K562 (cell line): ENCODE data around the gene GALNT7. TPM values are rescaled to one million over a fixed set of nuclear protein-coding genes. Genes with fewer than 3 reads are reported as not detected.

Experiments used
- ATAC-seq: fragments of 200-7000 bp; cut with Tn5 transposase; 3 replicates; pipeline ENCODE4 v1.9.1; 2020; ENCODE audit warnings: moderate library complexity
- BruUV-seq: library from RNA; stranded (reverse); fragments of 400-500 nt; replicated peaks from 2 replicates; lab custom pipeline; 2021; lab: Mats Ljungman, UMichigan
- CTCF ChIA-PET: fragments of 300-600 bp; formaldehyde crosslinking; extraction: SDS; loops from one replicate; lab custom pipeline; 2021; ENCODE audit warnings: low intra/inter-chr PET ratio; lab: Yijun Ruan, JAX
- POLR2A ChIA-PET: fragments of 300-600, 350-650 bp; sonication (Branson Sonifier 250); formaldehyde crosslinking; extraction: SDS; loops from one replicate; lab custom pipeline; 2021; ENCODE audit warnings: antibody characterized with exemption, inconsistent platforms; lab: Yijun Ruan, JAX
- DNase-seq, 4 experiments: peaks; one replicate each; pipeline versions ENCODE4 v3.0.0 to v3.0.0-alpha.2; 2011 to 2018; ENCODE audit warnings: low spot score in 3 of 4, mixed read lengths in 3 of 4; ENCODE audit errors: extremely low read depth in 1 of 4
- FAIRE-seq: peaks from 2 replicates; lab custom pipeline; 2011; peaks lifted over from hg19 to GRCh38; lab: Jason Lieb, UNC
- H2AFZ ChIP-seq: 2 replicates; pipeline ENCODE4 v1.6.0; 2011; ENCODE audit warnings: low read depth, low read length, control low read depth, inconsistent platforms
- H3K27ac ChIP-seq: fragments of 200-600 bp; 3 replicates; pipeline ENCODE4 v1.8.0; 2011; ENCODE audit warnings: low read depth, mild to moderate bottlenecking, control low read depth, inconsistent platforms, low read length, moderate library complexity, mixed read lengths; ENCODE audit errors: extremely low read depth
- H3K27me3 ChIP-seq, 2 experiments: fragments of 300-600 bp in 1 of 2; 2 replicates in 1 of 2; 3 replicates in 1 of 2; pipeline versions ENCODE4 v1.6.0 to v1.8.0; 2011; ENCODE audit warnings: inconsistent platforms in 2 of 2, low read length in 2 of 2, mild to moderate bottlenecking in 1 of 2, mixed read lengths in 1 of 2, moderate library complexity in 1 of 2; ENCODE audit not compliant: control insufficient read depth in 2 of 2, insufficient read depth in 2 of 2
- H3K36me3 ChIP-seq: fragments of 300-600 bp; 3 replicates; pipeline ENCODE4 v1.8.0; 2011; ENCODE audit warnings: mild to moderate bottlenecking, low read length, inconsistent platforms; ENCODE audit not compliant: control insufficient read depth, insufficient read depth
- H3K4me1 ChIP-seq, 2 experiments: fragments of 200-600 bp in 1 of 2; replicated peaks in 1 of 2; 2 replicates in 1 of 2; 3 replicates in 1 of 2; pipeline versions ENCODE4 v1.5.1 to v1.8.0; 2011; ENCODE audit warnings: inconsistent platforms in 2 of 2, low read length in 2 of 2, mild to moderate bottlenecking in 1 of 2, mixed read lengths in 1 of 2, moderate library complexity in 1 of 2; ENCODE audit not compliant: control insufficient read depth in 2 of 2, insufficient read depth in 2 of 2
- H3K4me2 ChIP-seq: 2 replicates; pipeline ENCODE4 v1.6.1; 2011; ENCODE audit warnings: low read length, control low read depth, inconsistent platforms, mixed read lengths; ENCODE audit not compliant: insufficient read depth
- H3K4me3 ChIP-seq: fragments of 200-600 bp; sonication (generic), shearing (Covaris generic); 2 replicates; pipeline ENCODE4 v1.5.1; 2016; ENCODE audit warnings: control low read depth, inconsistent platforms
- H3K79me2 ChIP-seq: fragments of 200-600 bp; 3 replicates; pipeline ENCODE4 v1.8.0; 2011; ENCODE audit warnings: low read length, inconsistent platforms; ENCODE audit not compliant: control insufficient read depth, insufficient read depth
- H3K9ac ChIP-seq, 2 experiments: 2 replicates each; pipeline versions ENCODE4 v1.6.0 to v1.6.1; 2011; ENCODE audit warnings: low read depth in 2 of 2, low read length in 2 of 2, control low read depth in 1 of 2, inconsistent platforms in 1 of 2, mild to moderate bottlenecking in 1 of 2, mixed read lengths in 1 of 2; ENCODE audit not compliant: insufficient read depth in 1 of 2
- H3K9me1 ChIP-seq: one replicate; pipeline ENCODE4 v1.6.0; 2011; ENCODE audit warnings: inconsistent platforms, mild to moderate bottlenecking, low read length, moderate library complexity; ENCODE audit not compliant: control insufficient read depth, insufficient read depth
- H3K9me3 ChIP-seq: replicated peaks from 2 replicates; pipeline ENCODE4 v1.5.1; 2011; ENCODE audit warnings: low read depth, low read length, inconsistent platforms; ENCODE audit not compliant: control insufficient read depth, insufficient read depth
- H4K20me1 ChIP-seq: replicated peaks from 2 replicates; pipeline ENCODE4 v1.6.1; 2011; ENCODE audit warnings: low read length, inconsistent platforms, mixed read lengths; ENCODE audit not compliant: control insufficient read depth, insufficient read depth
- BRCA1 ChIP-seq, 2 experiments: fragments of 450-650 bp in 1 of 2; sonication (generic) in 1 of 2; formaldehyde crosslinking in 1 of 2; IDR thresholded peaks; 2 replicates each; pipeline versions ENCODE4 v1.5.0 to v1.6.1; 2017 to 2020; ENCODE audit warnings: mild to moderate bottlenecking in 1 of 2, missing genetic modification reagents in 1 of 2
- CTCF ChIP-seq, 3 experiments: IDR thresholded peaks in 2 of 3; conservative IDR thresholded peaks in 1 of 3; 2 replicates each; pipeline ENCODE4 v1.5.1; 2011 to 2012; ENCODE audit warnings: low read length in 3 of 3, mild to moderate bottlenecking in 3 of 3, control low read depth in 2 of 3, improper control_type of control experiment in 1 of 3, inconsistent platforms in 1 of 3, low read depth in 1 of 3, mixed read lengths in 1 of 3, moderate library complexity in 1 of 3; ENCODE audit not compliant: insufficient read depth in 2 of 3
- CXXC5 ChIP-seq: fragments of 250-450 bp; sonication (Bioruptor Pico); IDR thresholded peaks from 2 replicates; pipeline ENCODE4 v1.8.0; 2022; ENCODE audit warnings: inconsistent platforms, mild to moderate bottlenecking, moderate library complexity
- DDX20 ChIP-seq: fragments of 450-650 bp; IDR thresholded peaks from 2 replicates; pipeline ENCODE4 v1.6.1; 2016; ENCODE audit warnings: missing genetic modification characterization, low read depth, mild to moderate bottlenecking, missing compliant biosample characterization, moderate library complexity
- ESRRA ChIP-seq: fragments of 450-650 bp; IDR thresholded peaks from 2 replicates; pipeline ENCODE4 v1.6.1; 2014; ENCODE audit warnings: low read depth, mild to moderate bottlenecking, moderate library complexity, borderline replicate concordance
- KLF6 ChIP-seq: fragments of 250-450 bp; sonication (Bioruptor Pico); IDR thresholded peaks from 2 replicates; pipeline ENCODE4 v1.4.0; 2020; ENCODE audit warnings: mild to moderate bottlenecking, moderate library complexity, borderline replicate concordance
- ZKSCAN1 ChIP-seq: fragments of 150-350 bp; IDR thresholded peaks from 2 replicates; pipeline ENCODE4 v1.6.1; 2016; ENCODE audit warnings: low read depth, low read length
- ZKSCAN8 ChIP-seq: fragments of 200-800 bp; sonication (Bioruptor generic); IDR thresholded peaks from 2 replicates; pipeline ENCODE4 v1.6.1; 2016; ENCODE audit warnings: missing genetic modification characterization, missing compliant biosample characterization
- ZNF592 ChIP-seq: fragments of 450-650 bp; IDR thresholded peaks from 2 replicates; pipeline ENCODE4 v1.6.1; 2017; ENCODE audit warnings: antibody characterized with exemption, mild to moderate bottlenecking
- WGBS: fragments of 100-300 bp; shearing (Covaris generic); methylation state at CpG from one replicate; pipeline ENCODE4 v1.1.6; 2016; ENCODE audit warnings: low coverage, mixed read lengths; ENCODE audit not compliant: insufficient coverage; ENCODE audit errors: missing lambda C conversion rate; 5-methylcytosine and 5-hydroxymethylcytosine counted together
- in situ Hi-C: fragments of 300-500 bp; cut with MboI; formaldehyde crosslinking; loops from 4 replicates; pipeline ENCODE4 v1.15.0; 2018; ENCODE audit warnings: inconsistent platforms, mixed read lengths
- intact Hi-C: fragments of 100-400 bp; cut with micrococcal nuclease; formaldehyde crosslinking; loops from 2 replicates; pipeline ENCODE4 v1.14.2; 2022
- polyA plus RNA-seq, 8 experiments: library from polyadenylated mRNA; depleted of rRNA in 4 of 8; stranded (reverse) in 5 of 8; unstranded in 3 of 8; fragments of >200 nt; fragmentation: Nextera tagmentation in 2 of 8; fragmentation: Illumina TruSeq in 1 of 8; extraction: Ambion mirVana in 2 of 8; extraction: Trizol in 1 of 8; gene quantifications; 2 replicates each; pipeline versions ENCODE4 v1.2.1 to v1.2.3, GENCODE V29; 2011 to 2014; ENCODE audit warnings: inconsistent platforms in 1 of 8, missing spikeins in 1 of 8
- total RNA-seq, 7 experiments: library from RNA; depleted of rRNA in 6 of 7; stranded (reverse); fragments of >200 nt in 6 of 7; fragmentation: Illumina TruSeq in 2 of 7; extraction: Trizol in 2 of 7; gene quantifications; 2 replicates each; pipeline versions ENCODE4 v1.2.1 to v1.2.3, GENCODE V29; 2011 to 2021; ENCODE audit warnings: low replicate concordance in 1 of 7
- TF ChIP-seq, protein P1 (sequence below): sonication (generic); formaldehyde crosslinking; IDR thresholded peaks from 2 replicates; pipeline ENCODE4 v1.8.0; 2022; ENCODE audit warnings: mild to moderate bottlenecking, missing genetic modification reagents
- TF ChIP-seq, protein P2 (sequence below): fragments of 250-450 bp; sonication (Bioruptor Pico); IDR thresholded peaks from 2 replicates; pipeline ENCODE4 v1.5.0; 2020; ENCODE audit warnings: mild to moderate bottlenecking, borderline replicate concordance

GALNT7 gene
- total and polyA plus RNA-seq, 9 of the 15 experiments (the other 6 are each of a cell fraction or from before 2014, with no cell fraction given), result 16.7 to 38.7 (median 31.1) TPM

GRCh38 chr4:173169178-173169427, 492 bp downstream of the GALNT7 start:
- no TSS peak for BruUV-seq
- H3K27ac ChIP-seq, result peak overlapping the region; percentile 91
- TF ChIP-seq KLF6 (CRISPR knock-in tag), result no peak
- TF ChIP-seq CXXC5 (CRISPR knock-in tag), result peak; percentile 44; the same call in 1 of the 2 replicates
- 0 out of 6 replicates have a peak, but pooled peaks of 1 of the 3 experiments have one; percentile 2 for TF ChIP-seq CTCF (IDR thresholded peaks at IDR 0.05 in 2 of 3, conservative IDR thresholded peaks at IDR 0.05 in 1 of 3; ENCODE audit: insufficient read depth in 2 of 3, low read depth in 1 of 3, low read length in 3 of 3)
- no peak for TF ChIP-seq BRCA1 (IDR thresholded peaks at IDR 0.05)
- no peak for TF ChIP-seq BRCA1 (CRISPR knock-in tag; IDR thresholded peaks at IDR 0.05)
- no peak for TF ChIP-seq ESRRA
- TF ChIP-seq ZKSCAN8 (CRISPR knock-in tag), result no peak
- no peak for TF ChIP-seq ZKSCAN1
- TF ChIP-seq, protein P1, sequence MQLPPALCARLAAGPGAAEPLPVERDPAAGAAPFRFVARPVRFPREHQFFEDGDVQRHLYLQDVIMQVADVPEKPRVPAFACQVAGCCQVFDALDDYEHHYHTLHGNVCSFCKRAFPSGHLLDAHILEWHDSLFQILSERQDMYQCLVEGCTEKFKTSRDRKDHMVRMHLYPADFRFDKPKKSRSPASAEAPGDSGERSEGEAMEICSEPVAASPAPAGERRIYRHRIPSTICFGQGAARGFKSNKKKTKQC (CRISPR knock-in tag), result no peak
- TF ChIP-seq DDX20 (tag), result no peak
- TF ChIP-seq, protein P2, sequence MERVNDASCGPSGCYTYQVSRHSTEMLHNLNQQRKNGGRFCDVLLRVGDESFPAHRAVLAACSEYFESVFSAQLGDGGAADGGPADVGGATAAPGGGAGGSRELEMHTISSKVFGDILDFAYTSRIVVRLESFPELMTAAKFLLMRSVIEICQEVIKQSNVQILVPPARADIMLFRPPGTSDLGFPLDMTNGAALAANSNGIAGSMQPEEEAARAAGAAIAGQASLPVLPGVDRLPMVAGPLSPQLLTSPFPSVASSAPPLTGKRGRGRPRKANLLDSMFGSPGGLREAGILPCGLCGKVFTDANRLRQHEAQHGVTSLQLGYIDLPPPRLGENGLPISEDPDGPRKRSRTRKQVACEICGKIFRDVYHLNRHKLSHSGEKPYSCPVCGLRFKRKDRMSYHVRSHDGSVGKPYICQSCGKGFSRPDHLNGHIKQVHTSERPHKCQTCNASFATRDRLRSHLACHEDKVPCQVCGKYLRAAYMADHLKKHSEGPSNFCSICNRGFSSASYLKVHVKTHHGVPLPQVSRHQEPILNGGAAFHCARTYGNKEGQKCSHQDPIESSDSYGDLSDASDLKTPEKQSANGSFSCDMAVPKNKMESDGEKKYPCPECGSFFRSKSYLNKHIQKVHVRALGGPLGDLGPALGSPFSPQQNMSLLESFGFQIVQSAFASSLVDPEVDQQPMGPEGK, result no peak
- TF ChIP-seq ZNF592, result 0 out of 2 replicates have a peak, but pooled peaks have one; percentile 41

More at GRCh38 chr4:173169178-173169427, 492 bp downstream of the GALNT7 start:
- peak overlapping the region; percentile 88; the same call in 1 of the 2 replicates for H2AFZ ChIP-seq
- WGBS, result no CpG with 5 or more reads among the region's 41 CpGs
- no peaks in the 10 kb centered on the region for H3K36me3 ChIP-seq
- no peak for ATAC-seq
- H4K20me1 ChIP-seq, result no peaks in the 10 kb centered on the region
- peak overlapping the region; percentile 65 to 97; a peak in 3 of 4 replicates for H3K9ac ChIP-seq
- peaks cover 67% of the 10 kb centered on the region for H3K79me2 ChIP-seq
- H3K9me3 ChIP-seq, result no peaks in the 10 kb centered on the region
- intact Hi-C loops, result loop anchor here (5.0 kb wide), 1 partner anchor 127 kb away; no protein-coding TSS in a partner anchor
- H3K9me1 ChIP-seq, result no peaks in the 10 kb centered on the region
- DNase-seq, result peak in 1 of 4 experiments; percentile 62
- H3K4me2 ChIP-seq, result peak overlapping the region; percentile 94; the same call in 1 of the 2 replicates
- ChIA-PET POLR2A (interaction anchor here (0.6 to 1.5 kb wide), 2 partner anchors 17 to 40 kb away, joined by 3 read pairs; no protein-coding TSS in a partner anchor), CTCF (interaction anchor here (0.7 kb wide), 1 partner anchor 135 kb away, joined by 3 read pairs; no protein-coding TSS in a partner anchor)
- in situ Hi-C loops, result loop anchor here (5.0 kb wide), 1 partner anchor 142 kb away; no protein-coding TSS in a partner anchor
- peak overlapping the region; percentile 67 for H3K4me3 ChIP-seq
- H3K27me3 ChIP-seq, result no peaks in the 10 kb centered on the region
- H3K4me1 ChIP-seq, result peaks cover 20 to 38% of the 10 kb centered on the region in 2 experiments; a peak in 4 of 5 replicates
- no peak for FAIRE-seq
